CD4-positive, CD25-positive, alpha-beta regulatory T cell (primary cell): Measurements from ENCODE around the gene RECK. TPM values are rescaled to one million over a fixed set of nuclear protein-coding genes. Genes with fewer than 3 reads are reported as not detected.
A peak's percentile ranks its signal among the peaks of the same experiment; 100 is the strongest.

Source experiments
- ATAC-seq, 2 donors: fragments of 150-1000 bp; cut with Tn5 transposase; one replicate each; pipeline ENCODE4 v1.10.0; 2021; ENCODE audit warnings: low read depth in 2 of 2, moderate number of reproducible peaks in 2 of 2, moderate library complexity in 1 of 2
- DNase-seq, 3 donors: peaks; one replicate each; pipeline versions ENCODE4 v3.0.0 to v3.0.0-alpha.2; 2012 to 2022; ENCODE audit warnings: mixed read lengths in 1 of 3
- H3K27ac ChIP-seq: one replicate; pipeline ENCODE4 v1.7.0; 2013; ENCODE audit warnings: mild to moderate bottlenecking, low read length; ENCODE audit not compliant: insufficient read depth, poor library complexity, severe bottlenecking
- H3K27me3 ChIP-seq: one replicate; pipeline ENCODE4 v1.7.0; 2013; ENCODE audit warnings: low read length; ENCODE audit not compliant: control insufficient read depth, insufficient read depth
- H3K36me3 ChIP-seq: one replicate; pipeline ENCODE4 v1.7.0; 2013; ENCODE audit warnings: mild to moderate bottlenecking, low read length, moderate library complexity; ENCODE audit not compliant: control insufficient read depth, insufficient read depth
- H3K4me1 ChIP-seq: 2 replicates; pipeline ENCODE4 v1.7.0; 2013; ENCODE audit warnings: mild to moderate bottlenecking, low read length; ENCODE audit not compliant: insufficient read depth, control insufficient read depth, poor library complexity, severe bottlenecking
- H3K4me3 ChIP-seq: one replicate; pipeline ENCODE4 v1.7.0; 2013; ENCODE audit warnings: low read depth, mild to moderate bottlenecking, low read length, moderate library complexity
- H3K9me3 ChIP-seq, 2 experiments: 1 replicate in 1 of 2; 2 replicates in 1 of 2; pipeline ENCODE4 v1.7.0; 2013; ENCODE audit warnings: low read length in 2 of 2, mild to moderate bottlenecking in 1 of 2, moderate library complexity in 1 of 2; ENCODE audit not compliant: control insufficient read depth in 2 of 2
- H3K27ac Mint-ChIP-seq, 3 donors: one replicate each; pipeline ENCODE4 v1.8.0; 2020 to 2022; ENCODE audit warnings: mild to moderate bottlenecking in 3 of 3, mixed read lengths in 3 of 3, moderate library complexity in 2 of 3
- H3K27me3 Mint-ChIP-seq: one replicate; pipeline ENCODE4 v1.8.0; 2022; ENCODE audit warnings: mild to moderate bottlenecking, mixed read lengths
- H3K36me3 Mint-ChIP-seq: one replicate; pipeline ENCODE4 v1.8.0; 2020; ENCODE audit warnings: mixed read lengths
- H3K4me1 Mint-ChIP-seq, 4 donors: one replicate each; pipeline ENCODE4 v1.8.0; 2020 to 2022; ENCODE audit warnings: mixed read lengths in 4 of 4, mild to moderate bottlenecking in 1 of 4
- H3K4me3 Mint-ChIP-seq, 4 donors: one replicate each; pipeline ENCODE4 v1.8.0; 2020 to 2022; ENCODE audit warnings: mild to moderate bottlenecking in 4 of 4, mixed read lengths in 4 of 4, moderate library complexity in 3 of 4
- H3K9me3 Mint-ChIP-seq, 7 donors: one replicate each; pipeline ENCODE4 v1.8.0; 2020 to 2022; ENCODE audit warnings: mixed read lengths in 7 of 7, mild to moderate bottlenecking in 3 of 7, moderate library complexity in 2 of 7
- polyA plus RNA-seq, 4 donors: library from polyadenylated mRNA; unstranded; fragments of 300-500 nt; fragmentation: Illumina TruSeq; gene quantifications; one replicate each; pipeline ENCODE4 v1.2.3, GENCODE V29; 2021
- total RNA-seq: library from RNA; stranded (reverse); gene quantifications from one replicate; pipeline ENCODE4 v1.2.3, GENCODE V29; 2022

RECK gene
- total and polyA plus RNA-seq, 5 donors from 2014 or later = 5.5 to 12.6 (median 6.5) TPM

DNA sequence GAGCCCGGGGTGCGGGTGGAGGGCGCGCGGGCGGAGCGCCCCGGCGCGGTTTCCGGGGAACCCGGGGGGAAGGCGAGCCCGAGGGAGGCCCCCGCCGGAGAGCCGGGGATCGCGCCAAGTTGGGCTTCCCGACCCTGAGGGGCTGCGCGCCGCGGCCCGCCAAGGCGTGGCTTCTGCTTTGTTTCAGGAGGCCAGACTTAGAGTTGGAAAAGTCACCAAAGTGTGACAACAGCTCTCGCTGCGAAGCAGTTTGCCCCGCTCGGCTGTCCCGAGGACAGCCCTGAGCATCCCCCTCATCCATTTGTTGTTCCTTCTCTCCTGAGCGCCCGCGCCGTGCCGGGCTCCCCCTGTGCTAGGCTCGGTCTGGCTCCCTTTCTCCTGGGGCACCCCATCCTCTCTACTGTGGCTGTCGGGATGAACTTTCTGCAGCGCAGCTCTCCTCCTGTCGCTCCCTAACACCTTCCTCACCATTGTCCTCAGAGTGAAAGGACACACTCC lies 100.2 kb downstream of the RECK start:
- Mint-ChIP-seq H3K4me3 (peak overlapping the region; percentile 98 to 99 (median 98)), H3K9me3 (no peaks in the 10 kb centered on the region), H3K36me3 (no peaks in the 10 kb centered on the region), H3K27me3 (peaks cover under 1% of the 10 kb centered on the region), H3K4me1 (peaks cover 5 to 61% (median 47%) of the 10 kb centered on the region in 4 donors), H3K27ac (peak overlapping the region; percentile 94 to 99 (median 95))
- Histone ChIP-seq H3K4me1 (peaks cover 58% of the 10 kb centered on the region), H3K4me3 (peak overlapping the region; percentile 78), H3K27ac (peak overlapping the region; percentile 71), H3K27me3 (no peaks in the 10 kb centered on the region), H3K9me3 (no peaks in the 10 kb centered on the region), H3K36me3 (no peaks in the 10 kb centered on the region)
- DNase-seq (no peak), ATAC-seq (peak; percentile 33 to 34)

- peaks cover 5 to 66% (median 52%) of the 10 kb centered on the region in 4 donors for H3K4me1 Mint-ChIP-seq
- H3K4me3 ChIP-seq = peak overlapping the region; percentile 78
- ATAC-seq (no peak), DNase-seq (no peak)
- no peaks in the 10 kb centered on the region for H3K27me3 Mint-ChIP-seq
- H3K36me3 Mint-ChIP-seq = peaks cover 4% of the 10 kb centered on the region
- H3K27ac ChIP-seq = peak overlapping the region; percentile 71
- no peaks in the 10 kb centered on the region for H3K36me3 ChIP-seq
- no peaks in the 10 kb centered on the region for H3K9me3 Mint-ChIP-seq
- H3K27ac Mint-ChIP-seq = peak overlapping the region; percentile 94 to 99 (median 95)
- H3K4me1 ChIP-seq = peaks cover 63% of the 10 kb centered on the region
- H3K4me3 Mint-ChIP-seq = peak overlapping the region; percentile 98 to 99 (median 98)
- no peaks in the 10 kb centered on the region for H3K9me3 ChIP-seq
- H3K27me3 ChIP-seq = no peaks in the 10 kb centered on the region
These were observed 100.8 kb downstream of the RECK start for GRCh38 chr9:36137392-36138004.

- H3K27ac ChIP-seq = peak overlapping the region; percentile 87
- no peaks in the 10 kb centered on the region for H3K9me3 ChIP-seq
- peak overlapping the region; percentile 19 for H3K4me3 ChIP-seq
- H3K36me3 ChIP-seq = no peaks in the 10 kb centered on the region
- ATAC-seq = no peak
- H3K4me1 Mint-ChIP-seq = peaks cover 5 to 76% (median 60%) of the 10 kb centered on the region in 4 donors
- H3K9me3 Mint-ChIP-seq = no peaks in the 10 kb centered on the region
- no peaks in the 10 kb centered on the region for H3K27me3 ChIP-seq
- H3K4me1 ChIP-seq = peaks cover 73% of the 10 kb centered on the region
- H3K27ac Mint-ChIP-seq = peak overlapping the region; percentile 86 to 99 (median 93)
- H3K27me3 Mint-ChIP-seq = no peaks in the 10 kb centered on the region
- peak overlapping the region; percentile 98 to 99 (median 98) for H3K4me3 Mint-ChIP-seq
- DNase-seq = no peak
- peaks cover 6% of the 10 kb centered on the region for H3K36me3 Mint-ChIP-seq
These were observed 101.8 kb downstream of the RECK start for GRCh38 chr9:36138496-36138895.

GRCh38 chr9:36138901-36139300 lies 102.2 kb downstream of the RECK start:
- H3K36me3 Mint-ChIP-seq = peaks cover 9% of the 10 kb centered on the region
- H3K9me3 ChIP-seq = no peaks in the 10 kb centered on the region
- H3K4me3 Mint-ChIP-seq = peak overlapping the region; percentile 64 to 98 (median 98)
- H3K4me1 Mint-ChIP-seq = peaks cover 5 to 80% (median 64%) of the 10 kb centered on the region in 4 donors
- no peaks in the 10 kb centered on the region for H3K9me3 Mint-ChIP-seq
- H3K27ac ChIP-seq = peak overlapping the region; percentile 87
- H3K36me3 ChIP-seq = no peaks in the 10 kb centered on the region
- H3K4me3 ChIP-seq = peak overlapping the region; percentile 19
- no peaks in the 10 kb centered on the region for H3K27me3 ChIP-seq
- ATAC-seq (no peak), DNase-seq (no peak)
- H3K27me3 Mint-ChIP-seq = no peaks in the 10 kb centered on the region
- H3K4me1 ChIP-seq = peaks cover 77% of the 10 kb centered on the region
- H3K27ac Mint-ChIP-seq = peak overlapping the region; percentile 91 to 99 (median 93)

DNA sequence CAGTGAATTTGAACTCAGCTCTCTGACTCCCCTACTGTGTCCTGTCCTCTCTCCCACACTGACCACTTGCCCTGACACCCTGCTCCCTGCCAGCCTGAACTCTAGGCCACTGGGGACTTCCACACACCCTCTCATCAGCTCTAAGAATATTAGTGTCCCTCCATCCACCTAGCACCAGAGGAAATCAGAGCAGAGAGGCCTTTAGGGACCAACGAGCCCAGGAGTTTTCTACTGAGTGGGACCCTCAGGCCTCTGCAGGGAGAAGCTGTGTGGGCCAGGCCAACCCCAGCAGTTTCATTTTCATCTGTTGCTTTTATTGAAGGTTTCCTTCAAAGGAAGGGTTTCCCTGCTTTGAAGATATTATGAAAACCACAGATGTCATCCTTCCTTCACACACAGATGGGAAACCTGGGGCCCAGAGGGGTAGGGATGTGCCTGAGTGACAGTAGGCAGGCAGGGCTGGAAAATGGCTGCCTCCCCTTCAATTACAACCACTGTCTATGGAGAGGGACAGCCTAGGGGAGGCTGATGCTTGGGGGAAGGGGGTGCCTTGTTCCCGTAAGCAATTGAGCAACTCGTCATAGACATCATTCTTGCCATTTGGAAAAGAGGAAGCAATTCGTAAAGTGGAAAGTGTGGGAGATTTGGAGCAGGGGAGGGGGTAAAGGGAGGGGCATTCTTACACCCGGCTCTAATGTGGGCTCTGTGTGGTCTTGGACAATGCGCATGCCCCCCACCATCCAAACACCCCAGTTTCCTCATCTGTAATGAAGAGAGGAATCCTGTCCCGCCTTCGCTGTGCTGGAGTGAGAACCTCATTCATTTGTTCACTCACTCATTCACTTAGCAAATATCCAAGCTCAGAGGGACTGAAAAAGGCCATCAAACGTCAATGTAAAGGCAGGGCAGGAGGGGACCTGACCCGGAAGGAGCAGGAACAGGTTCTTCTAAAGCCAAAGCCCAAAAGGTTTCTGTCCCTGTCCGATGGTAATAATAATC lies 103.7 kb downstream of the RECK start:
- peaks cover 8 to 91% (median 75%) of the 10 kb centered on the region in 4 donors for H3K4me1 Mint-ChIP-seq
- H3K27me3 Mint-ChIP-seq = no peaks in the 10 kb centered on the region
- Histone ChIP-seq H3K9me3 (no peaks in the 10 kb centered on the region), H3K36me3 (no peaks in the 10 kb centered on the region), H3K27me3 (no peaks in the 10 kb centered on the region), H3K4me3 (peak overlapping the region; percentile 65), H3K4me1 (peaks cover 90% of the 10 kb centered on the region), H3K27ac (peak overlapping the region; percentile 87)
- peaks cover 18% of the 10 kb centered on the region for H3K36me3 Mint-ChIP-seq
- H3K4me3 Mint-ChIP-seq = peak overlapping the region; percentile 64 to 98 (median 98)
- ATAC-seq (no peak), DNase-seq (peak in 2 of 3 donors; percentile 26 to 54)
- H3K9me3 Mint-ChIP-seq = peaks cover 0 to 2% (median 2%) of the 10 kb centered on the region in 7 donors
- peak overlapping the region; percentile 91 to 99 (median 96) for H3K27ac Mint-ChIP-seq

GRCh38 chr9:36141288-36141687 lies 104.6 kb downstream of the RECK start:
- Mint-ChIP-seq H3K4me3 (peak overlapping the region; percentile 64 to 98 (median 98)), H3K27me3 (no peaks in the 10 kb centered on the region), H3K4me1 (peaks cover 15 to 94% (median 81%) of the 10 kb centered on the region in 4 donors), H3K27ac (peak overlapping the region; percentile 93 to 99 (median 99)), H3K36me3 (peaks cover 27% of the 10 kb centered on the region), H3K9me3 (peaks cover 0 to 11% (median 4%) of the 10 kb centered on the region in 7 donors)
- DNase-seq (no peak), ATAC-seq (no peak)
- Histone ChIP-seq H3K9me3 (peaks cover 4 to 6% of the 10 kb centered on the region in 2 experiments), H3K4me3 (peak overlapping the region; percentile 65), H3K27ac (peak overlapping the region; percentile 87), H3K4me1 (peaks cover 85% of the 10 kb centered on the region), H3K36me3 (peaks cover 6% of the 10 kb centered on the region), H3K27me3 (no peaks in the 10 kb centered on the region)

DNA sequence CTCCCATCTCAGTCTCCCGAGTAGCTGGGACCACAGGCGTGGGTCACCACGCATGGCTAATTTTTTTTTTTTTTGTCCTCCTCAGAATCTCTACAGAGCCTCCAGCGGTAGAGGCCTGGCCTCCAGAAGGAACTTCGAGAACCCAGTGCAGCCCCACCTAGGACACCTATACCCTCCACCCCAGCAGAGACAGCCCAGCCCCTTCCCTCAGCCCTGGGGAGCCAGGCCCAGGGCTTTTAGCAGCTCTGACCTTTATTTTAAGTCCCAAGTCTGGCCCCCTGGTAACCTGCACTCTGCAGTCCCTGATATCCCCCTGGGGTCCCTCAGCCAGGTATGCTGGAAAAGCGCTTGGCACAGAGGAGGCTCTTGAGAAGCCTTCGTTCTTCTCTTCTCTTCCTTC lies 105.0 kb downstream of the RECK start:
- H3K4me1 ChIP-seq = peaks cover 90% of the 10 kb centered on the region
- H3K4me3 ChIP-seq = peak overlapping the region; percentile 94
- ATAC-seq = no peak
- peaks cover 6% of the 10 kb centered on the region for H3K36me3 ChIP-seq
- peak overlapping the region; percentile 93 to 99 (median 99) for H3K27ac Mint-ChIP-seq
- peaks cover 29% of the 10 kb centered on the region for H3K36me3 Mint-ChIP-seq
- H3K9me3 ChIP-seq = peaks cover 5 to 6% of the 10 kb centered on the region in 2 experiments
- H3K4me3 Mint-ChIP-seq = peak overlapping the region; percentile 95 to 98 (median 98)
- peaks cover 0 to 13% (median 5%) of the 10 kb centered on the region in 7 donors for H3K9me3 Mint-ChIP-seq
- no peak for DNase-seq
- H3K27ac ChIP-seq = peak overlapping the region; percentile 87
- H3K27me3 Mint-ChIP-seq = no peaks in the 10 kb centered on the region
- no peaks in the 10 kb centered on the region for H3K27me3 ChIP-seq
- peaks cover 16 to 96% (median 84%) of the 10 kb centered on the region in 4 donors for H3K4me1 Mint-ChIP-seq
